LNCaP clone FGC (cell line): ENCODE measurements around the gene MAP4.
"Not testable (repeated sequence)": the region's sequence is repeated elsewhere in the genome, so short reads cannot be mapped to it uniquely, and the experiment has no call there.

Source experiments
- DNase-seq: peaks from one replicate; pipeline ENCODE4 v3.0.0-alpha.2; 2011; ENCODE audit warnings: low read depth
- H3K4me3 ChIP-seq: 2 replicates; pipeline ENCODE4 v1.5.1; 2011; ENCODE audit warnings: mild to moderate bottlenecking, low read depth, low read length, control low read depth
- TF ChIP-seq, protein P1 (sequence below): IDR thresholded peaks from 2 replicates; pipeline ENCODE4 v1.5.1; 2012; ENCODE audit warnings: mild to moderate bottlenecking; ENCODE audit not compliant: control insufficient read depth, insufficient read depth; ENCODE audit errors: extremely low read depth

MAP4 gene

DNA sequence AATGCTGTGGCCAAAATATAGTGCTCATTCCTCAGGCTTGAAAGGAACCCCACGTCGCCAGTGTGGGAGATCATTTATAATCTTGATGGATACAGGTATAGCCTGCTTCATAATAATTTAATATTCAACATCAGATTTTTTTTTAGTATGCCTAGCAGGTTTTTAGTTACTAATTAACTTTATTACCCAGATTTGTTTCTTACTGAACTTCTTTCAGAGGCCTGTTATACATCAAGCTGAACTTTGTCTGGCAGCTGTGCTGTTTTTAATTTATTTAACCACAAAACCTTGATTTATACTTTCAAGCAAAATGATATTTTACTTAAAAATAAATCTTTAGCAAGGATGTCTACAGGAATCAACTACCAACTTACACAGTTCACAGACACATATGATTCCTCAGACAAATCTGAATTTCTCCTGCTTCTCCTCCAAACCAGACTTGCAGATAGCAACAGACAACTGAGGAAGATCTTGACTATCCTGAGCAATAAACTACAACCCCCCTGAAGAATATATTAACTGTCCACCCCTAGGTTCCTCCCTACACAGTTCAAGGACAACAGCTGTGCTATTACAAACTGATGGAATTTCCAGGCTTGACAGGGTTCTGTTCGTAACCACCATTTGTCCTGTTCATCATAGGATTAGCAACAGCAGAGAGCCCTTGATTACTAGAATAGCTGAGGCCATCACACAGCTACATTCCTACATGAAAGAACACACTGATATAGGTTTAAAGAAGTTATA is 610 bp downstream of the MAP4 start:
- peak overlapping the region; percentile 27; the same call in 1 of the 2 replicates for H3K4me3 ChIP-seq
- DNase-seq: no peak
- TF ChIP-seq, protein P1, sequence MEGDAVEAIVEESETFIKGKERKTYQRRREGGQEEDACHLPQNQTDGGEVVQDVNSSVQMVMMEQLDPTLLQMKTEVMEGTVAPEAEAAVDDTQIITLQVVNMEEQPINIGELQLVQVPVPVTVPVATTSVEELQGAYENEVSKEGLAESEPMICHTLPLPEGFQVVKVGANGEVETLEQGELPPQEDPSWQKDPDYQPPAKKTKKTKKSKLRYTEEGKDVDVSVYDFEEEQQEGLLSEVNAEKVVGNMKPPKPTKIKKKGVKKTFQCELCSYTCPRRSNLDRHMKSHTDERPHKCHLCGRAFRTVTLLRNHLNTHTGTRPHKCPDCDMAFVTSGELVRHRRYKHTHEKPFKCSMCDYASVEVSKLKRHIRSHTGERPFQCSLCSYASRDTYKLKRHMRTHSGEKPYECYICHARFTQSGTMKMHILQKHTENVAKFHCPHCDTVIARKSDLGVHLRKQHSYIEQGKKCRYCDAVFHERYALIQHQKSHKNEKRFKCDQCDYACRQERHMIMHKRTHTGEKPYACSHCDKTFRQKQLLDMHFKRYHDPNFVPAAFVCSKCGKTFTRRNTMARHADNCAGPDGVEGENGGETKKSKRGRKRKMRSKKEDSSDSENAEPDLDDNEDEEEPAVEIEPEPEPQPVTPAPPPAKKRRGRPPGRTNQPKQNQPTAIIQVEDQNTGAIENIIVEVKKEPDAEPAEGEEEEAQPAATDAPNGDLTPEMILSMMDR: no peak

DNA sequence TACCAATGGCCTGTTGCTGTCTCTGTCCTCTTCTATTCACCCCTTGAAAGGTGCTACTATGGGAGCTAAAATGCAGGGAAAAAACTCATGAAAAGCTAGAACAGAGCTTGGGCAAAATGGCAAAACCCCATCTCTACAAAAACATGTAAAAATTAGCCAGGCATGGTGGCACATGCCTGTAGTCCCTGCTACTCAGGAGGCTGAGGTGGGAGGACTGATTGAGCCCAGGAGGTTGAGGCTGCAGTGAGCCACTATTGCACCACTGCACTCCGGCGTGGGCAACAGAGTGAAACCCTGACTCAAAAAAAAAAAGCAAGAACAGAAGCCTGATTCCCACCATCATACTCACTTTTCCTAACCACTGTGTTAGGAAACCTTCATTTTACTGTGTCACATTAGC is 1.9 kb downstream of the MAP4 start:
- H3K4me3 ChIP-seq: no peak overlapping the region
- DNase-seq: no peak
- TF ChIP-seq, protein P1: no peak

DNA sequence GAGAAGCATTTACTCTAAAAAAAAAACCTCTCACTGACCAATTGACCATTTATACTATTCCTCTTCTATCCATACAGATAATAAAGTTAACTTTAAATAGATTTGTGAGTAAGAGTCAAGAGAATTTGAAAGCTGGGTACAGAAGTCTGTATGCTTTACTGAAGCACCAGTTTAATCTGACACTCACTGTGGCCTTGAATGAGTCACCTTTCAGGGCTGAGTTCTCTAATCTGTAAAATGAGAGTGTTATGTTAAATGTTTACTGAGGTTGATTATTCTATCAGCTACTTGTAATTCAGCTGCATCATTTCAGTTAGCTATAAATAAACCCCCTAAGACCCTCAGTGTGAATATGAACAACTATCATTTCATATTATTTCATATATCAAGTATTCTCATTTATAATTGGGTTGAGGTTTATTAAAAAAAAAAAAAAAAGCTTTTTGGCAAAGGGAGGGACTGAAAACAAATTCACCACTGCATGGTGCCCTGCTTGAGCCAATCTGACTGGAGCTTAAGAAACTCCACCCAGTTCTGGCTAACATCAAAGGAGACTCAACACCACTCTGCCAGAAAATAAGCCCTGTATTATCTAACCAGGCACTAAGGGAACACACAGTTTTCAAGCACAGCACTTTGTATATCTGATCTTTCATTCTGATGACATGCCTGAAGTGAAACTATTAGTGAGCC is 2.8 kb downstream of the MAP4 start:
- TF ChIP-seq, protein P1: no peak
- H3K4me3 ChIP-seq: no peak overlapping the region
- DNase-seq: peak; percentile 65

DNA sequence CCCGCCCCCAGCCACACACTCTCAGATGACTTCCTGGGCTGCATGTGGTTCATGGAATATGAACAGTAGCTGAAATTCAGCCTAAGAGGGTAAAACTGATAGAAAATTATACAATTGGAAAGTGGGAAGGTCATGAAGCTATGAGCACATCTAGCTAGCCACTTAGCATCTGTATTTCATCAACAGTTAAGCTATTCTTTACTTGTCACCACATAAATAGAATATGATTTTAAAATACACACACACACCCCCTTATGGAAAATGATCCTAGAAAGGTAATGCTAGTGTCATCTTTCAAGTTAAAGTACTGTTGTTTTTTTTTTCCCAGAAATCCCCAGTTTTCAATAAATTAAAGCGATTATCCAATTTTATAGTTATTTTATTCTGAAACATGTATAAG is 3.6 kb downstream of the MAP4 start:
- TF ChIP-seq, protein P1: no peak
- H3K4me3 ChIP-seq: no peak overlapping the region
- DNase-seq: no peak

DNA sequence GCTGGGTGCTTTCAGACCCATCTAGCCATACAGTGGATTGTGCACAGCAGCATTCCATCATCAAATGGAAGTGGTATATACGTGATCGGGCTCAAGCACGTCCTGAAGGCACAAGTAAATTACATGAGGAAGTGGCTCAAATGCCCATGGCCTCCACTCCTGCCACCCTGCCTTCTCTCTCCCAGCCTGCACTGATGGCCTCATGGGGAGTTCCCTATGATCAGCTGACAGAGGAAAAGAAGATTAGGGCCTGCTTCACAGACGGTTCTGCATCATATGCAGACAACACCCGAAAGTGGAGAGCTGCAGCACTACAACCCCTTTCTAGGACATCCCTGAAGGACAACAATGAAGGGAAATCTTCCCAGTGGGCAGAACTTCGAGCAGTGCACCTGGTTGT is 8.2 kb downstream of the MAP4 start:
- not testable (repeated sequence) for DNase-seq, H3K4me3 ChIP-seq

DNA sequence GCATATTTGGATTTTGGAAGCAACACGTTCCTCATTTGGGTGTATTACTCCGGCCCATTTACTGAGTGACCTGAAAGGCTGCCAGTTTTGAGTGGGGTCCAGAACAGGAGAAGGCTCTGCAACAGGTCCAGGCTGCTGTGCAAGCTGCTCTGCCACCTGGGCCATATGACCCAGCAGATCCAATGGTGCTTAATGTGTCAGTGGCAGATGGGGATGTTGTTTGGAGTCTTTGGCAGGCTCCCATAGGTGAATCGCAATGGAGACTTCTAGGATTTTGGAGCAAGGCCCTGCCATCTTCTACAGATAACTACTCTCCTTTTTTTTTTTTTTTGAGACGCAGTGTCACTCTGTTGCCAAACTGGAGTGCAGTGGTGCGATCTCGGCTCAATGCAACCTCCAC is 8.9 kb downstream of the MAP4 start:
- H3K4me3 ChIP-seq, DNase-seq: not testable (repeated sequence)

DNA sequence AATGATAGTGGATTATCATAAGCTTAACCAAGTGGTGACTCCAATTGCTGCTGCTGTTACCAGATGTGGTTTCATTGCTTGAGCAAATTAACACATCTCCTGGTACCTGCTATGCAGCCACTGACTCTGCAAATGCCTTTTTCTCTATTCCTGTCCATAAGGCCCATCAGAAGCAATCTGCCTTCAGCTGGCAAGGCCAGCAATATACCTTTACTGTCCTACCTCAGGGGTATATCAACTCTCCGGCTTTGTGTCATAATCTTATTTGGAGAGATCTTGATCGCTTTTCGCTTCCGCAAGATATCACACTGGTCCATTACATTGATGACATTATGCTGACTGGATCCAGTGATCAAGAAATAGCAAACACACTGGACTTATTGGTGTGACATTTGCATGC is 9.4 kb downstream of the MAP4 start:
- H3K4me3 ChIP-seq, DNase-seq: not testable (repeated sequence)

DNA sequence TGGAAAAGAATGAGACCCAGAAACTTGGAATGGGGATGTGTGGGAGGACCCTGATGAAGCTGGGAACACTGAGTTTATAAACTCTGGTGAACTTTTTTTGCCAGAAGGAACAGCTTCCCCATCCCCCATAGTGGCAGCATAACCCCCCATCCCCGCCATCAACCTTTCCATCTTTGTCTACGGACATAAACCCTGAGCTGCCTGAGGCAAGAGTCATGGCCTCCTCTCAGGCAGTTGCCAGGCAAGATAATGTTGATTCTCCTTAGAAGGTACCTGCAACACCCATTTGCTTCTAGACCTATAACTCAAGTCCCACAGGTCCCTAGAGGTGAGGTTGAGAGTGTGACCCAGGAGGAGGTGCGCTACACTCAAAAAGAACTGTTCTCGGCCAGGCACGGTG is 11.5 kb downstream of the MAP4 start:
- TF ChIP-seq, protein P1: no peak
- DNase-seq: no peak
- no peak overlapping the region for H3K4me3 ChIP-seq
